8988T (cell line): ENCODE measurements around the gene PPP1R15A.
"Not testable (repeated sequence)": the region's sequence is repeated elsewhere in the genome, so short reads cannot be mapped to it uniquely, and the experiment has no call there.

Experiments
- DNase-seq: peaks from one replicate; pipeline ENCODE4 v3.0.0; 2011

PPP1R15A gene

GRCh38 chr19:48915757-48916156, 43.5 kb downstream of the PPP1R15A start:
- DNase-seq: no peak

GRCh38 chr19:48918071-48918470, 45.9 kb downstream of the PPP1R15A start:
- no peak for DNase-seq

- no peak for DNase-seq
Measured at GRCh38 chr19:48918801-48919247, 46.6 kb downstream of the PPP1R15A start.

GRCh38 chr19:48919271-48919670, 47.0 kb downstream of the PPP1R15A start:
- DNase-seq: not testable (repeated sequence)

- DNase-seq: no peak
Measured at GRCh38 chr19:48920949-48921348, 48.7 kb downstream of the PPP1R15A start.

- DNase-seq: no peak
Measured at GRCh38 chr19:48921721-48922500, 49.7 kb downstream of the PPP1R15A start.

GRCh38 chr19:48922548-48923490, 50.6 kb downstream of the PPP1R15A start:
- DNase-seq: no peak

- DNase-seq: no peak
Measured at GRCh38 chr19:48925240-48925843, 53.1 kb downstream of the PPP1R15A start.
